ENCODE results near the gene EEF1AKMT1. TPM values are rescaled to one million over a fixed set of nuclear protein-coding genes. Genes with fewer than 3 reads are reported as not detected.

Gene EEF1AKMT1
- total RNA-seq, 1 donor from 2014 or later = 9.4 TPM

- Mint-ChIP-seq H3K27me3 (ENCODE audit: low read depth) (no peaks in the 10 kb centered on the region), H3K27ac (ENCODE audit: unreplicated experiment) (peak overlapping the region; percentile 75), H3K36me3 (ENCODE audit: low read depth) (no peaks in the 10 kb centered on the region), H3K9me3 (ENCODE audit: low read depth) (no peaks in the 10 kb centered on the region), H3K4me3 (ENCODE audit: unreplicated experiment) (no peak overlapping the region), H3K4me1 (ENCODE audit: low read depth) (peaks cover 63% of the 10 kb centered on the region)
- no peak for DNase-seq (ENCODE audit: low spot score)
- TF ChIP-seq CTCF (IDR thresholded peaks at IDR 0.05) = no peak
Measured at GRCh38 chr13:20814224-20814910, 40.6 kb upstream of the EEF1AKMT1 start.

GRCh38 chr13:20812890-20813289, 39.1 kb upstream of the EEF1AKMT1 start:
- Mint-ChIP-seq H3K4me3 (ENCODE audit: unreplicated experiment) (no peak overlapping the region), H3K27ac (ENCODE audit: unreplicated experiment) (peak overlapping the region; percentile 75), H3K9me3 (ENCODE audit: low read depth) (no peaks in the 10 kb centered on the region), H3K4me1 (ENCODE audit: low read depth) (peaks cover 58% of the 10 kb centered on the region), H3K27me3 (ENCODE audit: low read depth) (no peaks in the 10 kb centered on the region), H3K36me3 (ENCODE audit: low read depth) (peaks cover 7% of the 10 kb centered on the region)
- no peak for DNase-seq (ENCODE audit: low spot score)
- TF ChIP-seq CTCF (IDR thresholded peaks at IDR 0.05) = no peak

DNA sequence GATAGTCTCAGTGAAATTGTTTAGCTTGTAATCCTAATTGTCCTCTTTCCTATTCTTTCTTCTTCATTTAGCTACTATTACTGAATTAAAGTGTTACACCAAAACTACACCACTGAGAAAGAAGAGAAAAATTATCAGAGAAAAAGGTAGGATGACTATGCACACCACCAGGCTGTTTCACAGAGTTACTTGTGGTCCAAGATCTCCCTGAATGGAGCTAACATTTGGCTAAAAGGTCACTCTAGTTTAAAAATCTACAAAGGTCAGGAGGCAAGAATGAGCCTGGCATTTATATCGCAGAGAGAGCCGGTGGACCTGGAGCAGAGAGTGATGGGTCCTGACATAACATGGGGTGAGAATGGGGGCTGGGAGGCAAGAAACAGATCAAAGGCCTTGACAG, 37.0 kb upstream of the EEF1AKMT1 start:
- no peak for TF ChIP-seq CTCF (IDR thresholded peaks at IDR 0.05)
- Mint-ChIP-seq H3K27ac (ENCODE audit: unreplicated experiment) (no peak overlapping the region), H3K36me3 (ENCODE audit: low read depth) (peaks cover 10% of the 10 kb centered on the region)

GRCh38 chr13:20808874-20809273, 35.1 kb upstream of the EEF1AKMT1 start:
- TF ChIP-seq CTCF (IDR thresholded peaks at IDR 0.05) = no peak
- H3K27ac Mint-ChIP-seq (ENCODE audit: unreplicated experiment) = no peak overlapping the region
- no peak for DNase-seq (ENCODE audit: low spot score)
- peaks cover 14% of the 10 kb centered on the region for H3K36me3 Mint-ChIP-seq (ENCODE audit: low read depth)
- H3K9me3 Mint-ChIP-seq (ENCODE audit: low read depth) = no peaks in the 10 kb centered on the region
- no peak overlapping the region for H3K4me3 Mint-ChIP-seq (ENCODE audit: unreplicated experiment)
- H3K4me1 Mint-ChIP-seq (ENCODE audit: low read depth) = peaks cover 26% of the 10 kb centered on the region
- H3K27me3 Mint-ChIP-seq (ENCODE audit: low read depth) = no peaks in the 10 kb centered on the region

More for the DNA sequence above, 37.0 kb upstream of the EEF1AKMT1 start:
- no peak for DNase-seq (ENCODE audit: low spot score)
- Mint-ChIP-seq H3K9me3 (ENCODE audit: low read depth) (no peaks in the 10 kb centered on the region), H3K4me3 (ENCODE audit: unreplicated experiment) (no peak overlapping the region), H3K4me1 (ENCODE audit: low read depth) (peaks cover 42% of the 10 kb centered on the region), H3K27me3 (ENCODE audit: low read depth) (no peaks in the 10 kb centered on the region)

GRCh38 chr13:20803180-20803965, 29.6 kb upstream of the EEF1AKMT1 start:
- no peaks in the 10 kb centered on the region for H3K27me3 Mint-ChIP-seq (ENCODE audit: low read depth)
- H3K9me3 Mint-ChIP-seq (ENCODE audit: low read depth) = no peaks in the 10 kb centered on the region
- no peak overlapping the region for H3K27ac Mint-ChIP-seq (ENCODE audit: unreplicated experiment)
- no peak for TF ChIP-seq CTCF (IDR thresholded peaks at IDR 0.05)
- DNase-seq (ENCODE audit: low spot score) = no peak
- no peak overlapping the region for H3K4me3 Mint-ChIP-seq (ENCODE audit: unreplicated experiment)
- H3K4me1 Mint-ChIP-seq (ENCODE audit: low read depth) = peaks cover 2% of the 10 kb centered on the region
- H3K36me3 Mint-ChIP-seq (ENCODE audit: low read depth) = peaks cover 11% of the 10 kb centered on the region
